K562 (cell line): ENCODE data around the gene CKLF. TPM values are rescaled to one million over a fixed set of nuclear protein-coding genes. Genes with fewer than 3 reads are reported as not detected.

ENCODE experiments used
- DMBX1 ChIP-seq: fragments of 250-450 bp; sonication (Bioruptor Pico); IDR thresholded peaks from 2 replicates; pipeline ENCODE4 v1.8.0; 2022; ENCODE audit warnings: inconsistent platforms, mild to moderate bottlenecking, moderate library complexity, borderline replicate concordance
- HDAC1 ChIP-seq, 2 experiments: fragments of 450-650 bp; IDR thresholded peaks; 2 replicates each; pipeline ENCODE4 v1.6.1; 2016 to 2017; ENCODE audit warnings: inconsistent platforms in 1 of 2, mild to moderate bottlenecking in 1 of 2, moderate library complexity in 1 of 2
- KLF6 ChIP-seq: fragments of 250-450 bp; sonication (Bioruptor Pico); IDR thresholded peaks from 2 replicates; pipeline ENCODE4 v1.4.0; 2020; ENCODE audit warnings: mild to moderate bottlenecking, moderate library complexity, borderline replicate concordance
- MCM5 ChIP-seq: fragments of 450-650 bp; IDR thresholded peaks from 2 replicates; pipeline ENCODE4 v1.6.1; 2016; ENCODE audit warnings: low read depth
- MEF2A ChIP-seq: IDR thresholded peaks from 2 replicates; pipeline ENCODE4 v1.6.1; 2011; ENCODE audit warnings: low read depth, mild to moderate bottlenecking, low read length, moderate library complexity; ENCODE audit not compliant: control insufficient read depth
- NCOA4 ChIP-seq: fragments of 450-650 bp; IDR thresholded peaks from 2 replicates; pipeline ENCODE4 v1.6.1; 2018; ENCODE audit warnings: mild to moderate bottlenecking; ENCODE audit not compliant: partially characterized antibody
- NFE2 ChIP-seq: IDR thresholded peaks from 2 replicates; pipeline ENCODE4 v1.6.1; 2014; ENCODE audit warnings: antibody characterized with exemption, low read depth
- RBM22 ChIP-seq: fragments of 200-400 bp; formaldehyde crosslinking; IDR thresholded peaks from 2 replicates; pipeline ENCODE4 v1.6.1; 2018; ENCODE audit warnings: low read length, low read depth; ENCODE audit not compliant: poor library complexity, severe bottlenecking
- USF1 ChIP-seq: sonication (generic); formaldehyde crosslinking; IDR thresholded peaks from 2 replicates; pipeline ENCODE4 v1.9.0; 2022; ENCODE audit warnings: mild to moderate bottlenecking, missing genetic modification reagents
- ZBTB11 ChIP-seq, 3 experiments: fragments of 200-800 bp in 1 of 3; fragments of 250-450 bp in 1 of 3; fragments of 450-650 bp in 1 of 3; sonication (Bioruptor Pico) in 1 of 3; sonication (Bioruptor generic) in 1 of 3; formaldehyde crosslinking in 1 of 3; IDR thresholded peaks; 2 replicates each; pipeline versions ENCODE4 v1.6.1 to v1.8.0; 2016 to 2022; ENCODE audit warnings: mild to moderate bottlenecking in 2 of 3, missing genetic modification characterization in 2 of 3, missing compliant biosample characterization in 1 of 3, moderate library complexity in 1 of 3
- ZNF23 ChIP-seq: fragments of 250-450 bp; sonication (Bioruptor Pico); IDR thresholded peaks from 2 replicates; pipeline ENCODE4 v1.4.0; 2020; ENCODE audit warnings: mild to moderate bottlenecking
- ZNF444 ChIP-seq: fragments of 250-450 bp; sonication (Bioruptor Pico); IDR thresholded peaks from 2 replicates; pipeline ENCODE4 v1.4.0; 2020; ENCODE audit warnings: mild to moderate bottlenecking, moderate library complexity
- ZNF518B ChIP-seq: fragments of 250-450 bp; sonication (Bioruptor Pico); IDR thresholded peaks from 2 replicates; pipeline ENCODE4 v1.5.0; 2021; ENCODE audit warnings: mild to moderate bottlenecking, moderate library complexity
- ZNF592 ChIP-seq: fragments of 450-650 bp; IDR thresholded peaks from 2 replicates; pipeline ENCODE4 v1.6.1; 2017; ENCODE audit warnings: antibody characterized with exemption, mild to moderate bottlenecking
- polyA plus RNA-seq, 8 experiments: library from polyadenylated mRNA; depleted of rRNA in 4 of 8; stranded (reverse) in 5 of 8; unstranded in 3 of 8; fragments of >200 nt; fragmentation: Nextera tagmentation in 2 of 8; fragmentation: Illumina TruSeq in 1 of 8; extraction: Ambion mirVana in 2 of 8; extraction: Trizol in 1 of 8; gene quantifications; 2 replicates each; pipeline versions ENCODE4 v1.2.1 to v1.2.3, GENCODE V29; 2011 to 2014; ENCODE audit warnings: inconsistent platforms in 1 of 8, missing spikeins in 1 of 8
- total RNA-seq, 7 experiments: library from RNA; depleted of rRNA in 6 of 7; stranded (reverse); fragments of >200 nt in 6 of 7; fragmentation: Illumina TruSeq in 2 of 7; extraction: Trizol in 2 of 7; gene quantifications; 2 replicates each; pipeline versions ENCODE4 v1.2.1 to v1.2.3, GENCODE V29; 2011 to 2021; ENCODE audit warnings: low replicate concordance in 1 of 7

The CKLF gene
- total and polyA plus RNA-seq, 9 of the 15 experiments (the other 6 are each of a cell fraction or from before 2014, with no cell fraction given), result 84.8 to 322 (median 118) TPM

GRCh38 chr16:66516808-66517585 is 35.4 kb upstream of the CKLF start (continued):
- peak; percentile 10; the same call in 1 of the 2 replicates for TF ChIP-seq DMBX1 (CRISPR knock-in tag)
- TF ChIP-seq ZNF23 (CRISPR knock-in tag), result no peak
- peak; percentile 91 for TF ChIP-seq ZNF592
- no peak for TF ChIP-seq NCOA4
- TF ChIP-seq MEF2A, result no peak
- TF ChIP-seq USF1 (CRISPR knock-in tag), result peak; percentile 75
- TF ChIP-seq HDAC1 (IDR thresholded peaks at IDR 0.05), result peak in 1 of 2 experiments; percentile 82; a peak in 2 of 4 replicates
- peak; percentile 48; the same call in 1 of the 2 replicates for TF ChIP-seq KLF6 (CRISPR knock-in tag)
- peak in 1 of 3 experiments; percentile 76; a peak in 2 of 6 replicates for TF ChIP-seq ZBTB11 (CRISPR knock-in tag; IDR thresholded peaks at IDR 0.05)
- no peak for TF ChIP-seq ZNF444 (CRISPR knock-in tag)
- TF ChIP-seq ZNF518B (CRISPR knock-in tag), result no peak
- no peak for TF ChIP-seq MCM5
- peak; percentile 67; the same call in 1 of the 2 replicates for TF ChIP-seq NFE2
- no peak for TF ChIP-seq RBM22
